Sigmoid colon (tissue), 7 donors: ENCODE results near the gene USP34. TPM values are rescaled to one million over a fixed set of nuclear protein-coding genes. Genes with fewer than 3 reads are reported as not detected.

ENCODE experiments used
- DNase-seq: peaks from one replicate; pipeline ENCODE4 v3.0.0-alpha.2; 2019
- H3K27ac ChIP-seq, 4 donors: fragments of 200-600 bp; sonication (generic); one replicate each; pipeline ENCODE4 v1.5.1; 2016 to 2019; ENCODE audit warnings: mild to moderate bottlenecking in 1 of 4
- H3K27me3 ChIP-seq, 3 donors: fragments of 200-600 bp; sonication (generic); one replicate each; pipeline ENCODE4 v1.5.1; 2019; ENCODE audit warnings: mild to moderate bottlenecking in 1 of 3
- H3K36me3 ChIP-seq, 4 donors: fragments of 200-600 bp; sonication (generic); one replicate each; pipeline ENCODE4 v1.5.1; 2016 to 2019
- H3K4me1 ChIP-seq, 4 donors: fragments of 200-600 bp; sonication (generic); one replicate each; pipeline ENCODE4 v1.5.1; 2017 to 2019
- H3K4me3 ChIP-seq, 4 donors: fragments of 200-600 bp; sonication (generic); one replicate each; pipeline ENCODE4 v1.5.1; 2017 to 2019; ENCODE audit warnings: mild to moderate bottlenecking in 2 of 4, moderate library complexity in 1 of 4
- H3K9me3 ChIP-seq, 4 donors: fragments of 200-600 bp in 3 of 4; sonication (generic) in 3 of 4; one replicate each; pipeline versions ENCODE4 v1.5.1 to v1.6.1; 2013 to 2019
- EP300 ChIP-seq, 4 donors: sonication (generic); formaldehyde crosslinking; IDR thresholded peaks; one replicate each; pipeline ENCODE4 v1.6.1; 2017; ENCODE audit warnings: antibody characterized with exemption in 4 of 4
- POLR2A ChIP-seq, 2 donors: fragments of 450-650 bp; IDR thresholded peaks; one replicate each; pipeline ENCODE4 v1.6.1; 2016; ENCODE audit warnings: antibody characterized with exemption in 2 of 2, mild to moderate bottlenecking in 2 of 2, moderate library complexity in 2 of 2
- POLR2AphosphoS5 ChIP-seq, 4 donors: sonication (generic); formaldehyde crosslinking; IDR thresholded peaks; one replicate each; pipeline ENCODE4 v1.6.1; 2017; ENCODE audit warnings: antibody characterized with exemption in 4 of 4
- WGBS, 2 donors: extraction: QIAGEN DNeasy Blood & Tissue Kit; methylation state at CpG; one replicate each; pipeline ENCODE4 v1.1.7; 2013; 5-methylcytosine and 5-hydroxymethylcytosine counted together
- intact Hi-C: fragments of 100-400 bp; cut with DNase I; formaldehyde crosslinking; loops from one replicate; pipeline ENCODE4 v1.15.1; 2023
- polyA plus RNA-seq, 3 donors: library from polyadenylated mRNA; stranded (reverse); fragments of 200-250 nt; gene quantifications; one replicate each; pipeline ENCODE4 v1.2.3, GENCODE V29; 2013
- total RNA-seq, 4 donors: library from RNA; depleted of rRNA; stranded (reverse); fragments of >200 nt; gene quantifications; one replicate each; pipeline ENCODE4 v1.1.0, GENCODE V29; 2016
- TF ChIP-seq, protein P1 (sequence below), 4 experiments: fragments of 450-650 bp in 3 of 4; fragments of 200-600 bp in 1 of 4; IDR thresholded peaks; one replicate each; pipeline ENCODE4 v1.5.1; 2016 to 2019; ENCODE audit warnings: antibody characterized with exemption in 4 of 4, mild to moderate bottlenecking in 3 of 4, moderate library complexity in 2 of 4
- donor health status: healthy with polysubstance abuse.
- donor health status: Bipolar disorder and iron deficiency.
- donor health status: healthy.

The USP34 gene
- total and polyA plus RNA-seq, 7 donors = 23.6 to 158 (median 135) TPM

DNA sequence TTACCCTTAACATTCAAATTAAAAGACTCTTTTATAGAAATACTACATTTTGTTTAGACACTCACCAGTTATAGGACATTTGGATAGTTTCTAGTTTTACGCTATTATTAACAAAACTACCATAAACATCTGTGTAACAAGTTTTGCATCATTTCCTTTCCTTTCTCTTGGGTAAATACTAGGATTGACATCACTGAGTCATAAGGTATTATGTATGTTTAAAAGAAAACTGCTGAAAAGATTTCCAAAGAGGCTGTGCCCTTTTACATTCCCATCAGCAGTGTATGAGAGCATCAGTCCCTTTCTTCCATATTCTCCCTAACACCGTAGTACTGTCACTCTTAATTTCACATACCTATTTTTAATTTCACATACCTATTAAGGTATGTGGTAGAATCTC, 130.6 kb downstream of the USP34 start:
- 93% methylated on average over 2 of the region's 2 CpGs for WGBS, 2 donors
- Histone ChIP-seq H3K9me3 (no peaks in the 10 kb centered on the region), H3K27ac (no peak overlapping the region), H3K4me3 (no peak overlapping the region), H3K27me3 (no peaks in the 10 kb centered on the region), H3K36me3 (peaks cover 0 to 71% (median 17%) of the 10 kb centered on the region in 4 donors), H3K4me1 (no peaks in the 10 kb centered on the region)
- DNase-seq = no peak
- intact Hi-C loops = no loop called here
- TF ChIP-seq POLR2AphosphoS5 (IDR thresholded peaks at IDR 0.05) (no peak), EP300 (IDR thresholded peaks at IDR 0.05) (no peak), POLR2A (IDR thresholded peaks at IDR 0.05) (no peak)
- TF ChIP-seq, protein P1, sequence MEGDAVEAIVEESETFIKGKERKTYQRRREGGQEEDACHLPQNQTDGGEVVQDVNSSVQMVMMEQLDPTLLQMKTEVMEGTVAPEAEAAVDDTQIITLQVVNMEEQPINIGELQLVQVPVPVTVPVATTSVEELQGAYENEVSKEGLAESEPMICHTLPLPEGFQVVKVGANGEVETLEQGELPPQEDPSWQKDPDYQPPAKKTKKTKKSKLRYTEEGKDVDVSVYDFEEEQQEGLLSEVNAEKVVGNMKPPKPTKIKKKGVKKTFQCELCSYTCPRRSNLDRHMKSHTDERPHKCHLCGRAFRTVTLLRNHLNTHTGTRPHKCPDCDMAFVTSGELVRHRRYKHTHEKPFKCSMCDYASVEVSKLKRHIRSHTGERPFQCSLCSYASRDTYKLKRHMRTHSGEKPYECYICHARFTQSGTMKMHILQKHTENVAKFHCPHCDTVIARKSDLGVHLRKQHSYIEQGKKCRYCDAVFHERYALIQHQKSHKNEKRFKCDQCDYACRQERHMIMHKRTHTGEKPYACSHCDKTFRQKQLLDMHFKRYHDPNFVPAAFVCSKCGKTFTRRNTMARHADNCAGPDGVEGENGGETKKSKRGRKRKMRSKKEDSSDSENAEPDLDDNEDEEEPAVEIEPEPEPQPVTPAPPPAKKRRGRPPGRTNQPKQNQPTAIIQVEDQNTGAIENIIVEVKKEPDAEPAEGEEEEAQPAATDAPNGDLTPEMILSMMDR (IDR thresholded peaks at IDR 0.05) = no peak

DNA sequence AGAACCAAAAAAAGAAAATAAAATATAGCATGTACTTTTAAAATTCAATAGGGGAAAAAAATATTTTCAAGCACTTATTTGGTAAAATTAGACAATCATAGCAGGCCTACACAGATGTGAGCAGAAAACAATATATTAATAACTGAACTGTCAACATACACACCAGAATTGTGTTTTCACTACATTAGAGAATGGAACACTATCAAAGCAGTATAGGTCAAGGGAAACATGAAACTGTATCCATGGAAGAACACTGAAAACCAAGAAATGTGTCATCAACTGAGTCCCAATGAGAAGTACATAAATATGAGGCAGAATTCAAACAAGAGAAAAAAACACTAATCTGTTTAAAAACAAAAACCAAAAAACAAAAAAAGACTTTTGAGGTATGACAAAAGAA, 132.4 kb downstream of the USP34 start:
- no peak for DNase-seq
- Histone ChIP-seq H3K9me3 (no peaks in the 10 kb centered on the region), H3K4me3 (no peak overlapping the region), H3K27ac (no peak overlapping the region), H3K4me1 (no peaks in the 10 kb centered on the region), H3K27me3 (no peaks in the 10 kb centered on the region), H3K36me3 (peaks cover 0 to 54% (median 12%) of the 10 kb centered on the region in 4 donors)
- intact Hi-C loops = no loop called here
- TF ChIP-seq, protein P1 (IDR thresholded peaks at IDR 0.05) = no peak
- TF ChIP-seq POLR2A (IDR thresholded peaks at IDR 0.05) (no peak), POLR2AphosphoS5 (IDR thresholded peaks at IDR 0.05) (no peak), EP300 (IDR thresholded peaks at IDR 0.05) (no peak)

DNA sequence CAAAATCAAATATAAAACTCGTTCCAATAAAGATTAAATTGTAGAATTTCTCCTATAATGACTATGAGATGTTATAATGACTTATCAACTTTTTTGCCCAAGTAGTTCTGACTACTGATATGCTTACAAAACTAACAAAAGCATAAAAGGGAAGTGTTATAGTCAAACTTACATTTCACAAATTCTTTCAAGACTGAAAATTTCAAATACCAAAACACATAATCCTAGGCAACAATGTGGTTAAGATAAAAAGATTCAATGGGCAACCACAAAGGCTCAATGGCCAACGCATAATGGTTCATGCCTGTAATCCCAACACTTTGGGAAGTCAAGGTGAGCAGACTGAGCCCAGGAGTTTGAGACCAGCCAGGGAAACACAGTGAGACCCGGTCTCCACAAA, 135.7 kb downstream of the USP34 start:
- no peak for DNase-seq
- H3K36me3 ChIP-seq = peaks cover 0 to 49% (median 6%) of the 10 kb centered on the region in 4 donors
- H3K9me3 ChIP-seq = no peaks in the 10 kb centered on the region
- TF ChIP-seq EP300 (IDR thresholded peaks at IDR 0.05) = no peak
- TF ChIP-seq, protein P1 (IDR thresholded peaks at IDR 0.05) = no peak
- no peak for TF ChIP-seq POLR2AphosphoS5 (IDR thresholded peaks at IDR 0.05)
- H3K27ac ChIP-seq = no peak overlapping the region
- intact Hi-C loops = no loop called here
- no peaks in the 10 kb centered on the region for H3K4me1 ChIP-seq
- 94 to 96% methylated on average over 3 of the region's 3 CpGs for WGBS, 2 donors
- no peak overlapping the region for H3K4me3 ChIP-seq
- H3K27me3 ChIP-seq = no peaks in the 10 kb centered on the region

DNA sequence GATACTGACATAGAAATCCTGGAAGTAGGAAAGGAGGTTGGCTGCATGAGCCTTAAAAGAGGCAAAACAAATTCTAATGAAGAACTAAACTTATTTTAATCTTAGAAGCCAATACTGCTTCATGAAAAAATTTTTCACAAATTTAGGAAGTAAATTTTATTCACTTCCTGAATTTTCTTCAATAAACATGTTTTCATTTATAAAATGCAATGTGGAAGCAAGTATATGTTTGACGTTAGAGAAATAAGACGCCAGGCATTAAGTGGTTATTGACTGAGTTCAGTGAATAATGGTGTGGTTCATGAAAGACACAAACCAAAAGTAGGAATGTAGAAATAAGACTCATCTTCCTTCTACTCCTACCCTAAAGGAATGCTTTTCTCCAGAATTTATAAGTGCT, 136.4 kb downstream of the USP34 start:
- Histone ChIP-seq H3K4me1 (no peaks in the 10 kb centered on the region), H3K27ac (no peak overlapping the region), H3K27me3 (no peaks in the 10 kb centered on the region), H3K9me3 (no peaks in the 10 kb centered on the region), H3K4me3 (no peak overlapping the region), H3K36me3 (peaks cover 0 to 55% (median 6%) of the 10 kb centered on the region in 4 donors)
- 86 to 93% methylated on average over 2 of the region's 2 CpGs for WGBS, 2 donors
- DNase-seq = no peak
- intact Hi-C loops = no loop called here
- TF ChIP-seq POLR2A (IDR thresholded peaks at IDR 0.05) (no peak), POLR2AphosphoS5 (IDR thresholded peaks at IDR 0.05) (no peak)
- TF ChIP-seq, protein P1 (IDR thresholded peaks at IDR 0.05) = no peak

DNA sequence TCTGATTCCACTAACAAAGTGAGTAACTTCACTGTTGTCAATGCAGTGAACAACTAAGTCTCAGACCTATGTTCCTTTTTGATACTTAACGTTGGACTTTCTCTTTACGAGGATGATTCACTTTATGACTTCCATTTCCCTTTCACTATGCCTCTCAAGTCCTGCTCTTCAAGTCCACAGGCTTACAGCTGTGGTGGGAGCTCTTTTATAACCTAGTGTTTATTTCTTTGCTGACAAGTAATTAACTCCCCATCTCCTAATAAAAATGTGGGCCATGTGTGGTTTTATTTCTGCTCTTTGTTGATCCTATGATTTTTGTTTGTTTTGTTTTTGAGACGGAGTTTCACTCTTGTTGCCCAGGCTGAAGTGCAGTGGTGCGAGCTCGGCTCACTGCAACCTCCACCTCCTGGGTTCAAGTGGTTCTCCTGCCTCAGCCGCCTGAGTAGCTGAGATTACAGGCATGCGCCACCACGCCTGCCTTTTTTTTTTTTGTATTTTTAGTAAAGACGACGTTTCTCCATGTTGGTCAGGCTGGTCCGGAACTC, 142.1 kb downstream of the USP34 start:
- no peak overlapping the region for H3K27ac ChIP-seq
- no peaks in the 10 kb centered on the region for H3K9me3 ChIP-seq
- WGBS, 2 donors = 20 to 67% methylated on average over 11 of the region's 11 CpGs
- H3K27me3 ChIP-seq = no peaks in the 10 kb centered on the region
- no peaks in the 10 kb centered on the region for H3K4me1 ChIP-seq
- no peak for DNase-seq
- no peak overlapping the region for H3K4me3 ChIP-seq
- TF ChIP-seq, protein P1 (IDR thresholded peaks at IDR 0.05) = no peak
- TF ChIP-seq POLR2A (IDR thresholded peaks at IDR 0.05) (no peak), EP300 (IDR thresholded peaks at IDR 0.05) (no peak), POLR2AphosphoS5 (IDR thresholded peaks at IDR 0.05) (no peak)
- H3K36me3 ChIP-seq = peaks cover 0 to 63% (median 6%) of the 10 kb centered on the region in 4 donors
- intact Hi-C loops = no loop called here
